ENCODE data around the gene PTCD2.

Gene PTCD2

DNA sequence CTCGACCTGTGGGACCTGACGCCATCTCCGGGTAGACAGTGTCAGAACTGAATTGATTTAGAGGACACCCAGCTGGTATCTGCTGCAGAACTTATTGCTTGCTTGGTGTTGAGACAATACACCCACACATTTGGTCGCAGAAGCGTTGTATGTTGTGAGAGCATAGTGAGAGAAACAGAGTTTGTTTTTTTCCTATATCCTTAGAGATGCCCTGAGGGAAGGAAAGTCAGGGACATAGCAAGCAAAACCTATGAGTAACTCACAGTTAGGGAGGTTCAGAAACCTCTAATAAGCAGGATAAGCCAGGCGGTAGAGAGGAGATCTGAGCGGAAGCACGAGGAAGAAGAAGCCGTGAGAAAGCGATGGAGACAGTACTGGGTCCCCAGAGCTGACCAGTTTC is 59.8 kb downstream of the PTCD2 start:
- no peak overlapping the region for H3K4me3 ChIP-seq (ENCODE audit: low read length)
- DNase-seq (ENCODE audit: low read depth) = no peak

DNA sequence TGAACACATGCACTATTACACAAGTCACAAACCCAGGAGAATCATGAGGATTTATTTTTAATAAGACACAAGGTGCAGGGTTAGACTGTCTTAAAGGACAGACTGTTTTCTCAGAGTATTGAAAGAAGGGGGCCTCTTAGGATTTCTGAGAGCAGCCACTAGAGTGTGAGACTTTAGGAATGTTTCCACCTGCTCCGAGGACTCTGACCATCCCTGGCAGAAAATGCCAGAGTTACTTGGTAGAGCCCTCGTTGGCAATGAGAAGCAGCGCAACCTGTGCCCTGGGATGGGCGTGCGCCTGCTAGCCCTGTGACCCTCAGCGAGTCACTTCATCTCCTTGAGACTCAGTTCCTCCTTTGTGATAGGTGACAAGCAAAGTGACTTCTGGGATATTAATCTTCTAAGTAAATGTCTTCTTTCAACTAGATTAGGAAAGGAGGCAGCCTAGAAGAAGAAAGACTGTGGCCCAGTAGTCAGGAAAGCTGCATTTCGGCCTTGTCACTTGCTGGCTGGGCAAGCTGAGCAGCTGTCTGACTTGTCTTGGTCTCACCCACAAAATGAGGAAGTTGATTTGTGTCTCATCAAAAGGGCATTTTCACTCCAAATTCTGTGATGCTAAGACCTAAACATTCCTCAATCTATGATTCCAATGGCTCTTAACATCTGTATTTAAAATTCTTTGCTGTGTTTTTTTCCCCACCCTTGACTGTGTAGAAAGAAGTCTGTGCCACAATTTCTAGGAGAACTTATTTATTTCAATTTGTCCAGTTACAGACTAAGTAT is 60.5 kb downstream of the PTCD2 start:
- no peak for DNase-seq (ENCODE audit: low read depth)
- TF ChIP-seq, protein P1, sequence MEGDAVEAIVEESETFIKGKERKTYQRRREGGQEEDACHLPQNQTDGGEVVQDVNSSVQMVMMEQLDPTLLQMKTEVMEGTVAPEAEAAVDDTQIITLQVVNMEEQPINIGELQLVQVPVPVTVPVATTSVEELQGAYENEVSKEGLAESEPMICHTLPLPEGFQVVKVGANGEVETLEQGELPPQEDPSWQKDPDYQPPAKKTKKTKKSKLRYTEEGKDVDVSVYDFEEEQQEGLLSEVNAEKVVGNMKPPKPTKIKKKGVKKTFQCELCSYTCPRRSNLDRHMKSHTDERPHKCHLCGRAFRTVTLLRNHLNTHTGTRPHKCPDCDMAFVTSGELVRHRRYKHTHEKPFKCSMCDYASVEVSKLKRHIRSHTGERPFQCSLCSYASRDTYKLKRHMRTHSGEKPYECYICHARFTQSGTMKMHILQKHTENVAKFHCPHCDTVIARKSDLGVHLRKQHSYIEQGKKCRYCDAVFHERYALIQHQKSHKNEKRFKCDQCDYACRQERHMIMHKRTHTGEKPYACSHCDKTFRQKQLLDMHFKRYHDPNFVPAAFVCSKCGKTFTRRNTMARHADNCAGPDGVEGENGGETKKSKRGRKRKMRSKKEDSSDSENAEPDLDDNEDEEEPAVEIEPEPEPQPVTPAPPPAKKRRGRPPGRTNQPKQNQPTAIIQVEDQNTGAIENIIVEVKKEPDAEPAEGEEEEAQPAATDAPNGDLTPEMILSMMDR (conservative IDR thresholded peaks at IDR 0.05; ENCODE audit: low read depth, low read length) = no peak
- H3K4me3 ChIP-seq (ENCODE audit: low read length) = no peak overlapping the region

More for the DNA sequence above, 59.8 kb downstream of the PTCD2 start:
- TF ChIP-seq, protein P1 (conservative IDR thresholded peaks at IDR 0.05; ENCODE audit: low read depth, low read length) = no peak

DNA sequence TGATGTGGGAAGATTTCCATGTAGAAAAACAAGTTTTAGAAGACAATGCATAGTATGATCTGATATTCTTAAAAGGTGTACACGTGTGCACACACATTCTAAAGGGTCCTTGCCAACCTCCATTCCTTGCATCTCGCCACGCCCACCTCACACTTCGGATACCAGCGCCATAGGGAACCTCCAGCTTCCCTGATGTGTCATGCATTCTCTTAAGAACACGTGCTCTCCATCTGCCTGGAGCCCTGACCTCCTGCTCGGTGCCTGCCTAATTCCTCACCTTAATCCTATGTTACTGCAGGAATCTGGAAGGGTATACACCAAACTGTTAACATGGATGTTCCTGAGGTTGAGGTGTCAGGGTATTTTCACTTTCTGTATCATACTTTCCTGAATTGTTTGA is 63.1 kb downstream of the PTCD2 start:
- DNase-seq (ENCODE audit: low read depth) = no peak
- TF ChIP-seq, protein P1 (conservative IDR thresholded peaks at IDR 0.05; ENCODE audit: low read depth, low read length) = no peak
- no peak overlapping the region for H3K4me3 ChIP-seq (ENCODE audit: low read length)

DNA sequence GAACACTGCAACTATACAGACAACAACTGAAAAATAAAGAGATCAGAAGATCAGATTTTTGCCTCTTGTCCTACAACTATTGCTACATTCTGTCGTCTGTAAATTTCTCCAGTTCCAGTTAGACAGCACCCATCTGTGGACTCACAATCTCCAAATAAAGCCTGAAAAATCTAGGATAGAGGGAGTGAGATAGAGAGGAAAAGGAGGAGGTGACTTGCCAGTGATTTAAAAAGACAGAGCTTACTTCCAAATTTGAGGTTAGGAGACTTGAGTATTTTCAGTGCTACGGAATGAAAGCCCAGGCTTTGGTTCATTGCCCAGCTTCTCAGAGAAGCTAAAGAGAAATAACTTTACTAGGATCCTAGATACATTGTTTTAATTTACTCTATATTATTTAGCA is 63.6 kb downstream of the PTCD2 start:
- DNase-seq (ENCODE audit: low read depth) = no peak
- TF ChIP-seq, protein P1 (conservative IDR thresholded peaks at IDR 0.05; ENCODE audit: low read depth, low read length) = no peak
- no peak overlapping the region for H3K4me3 ChIP-seq (ENCODE audit: low read length)

DNA sequence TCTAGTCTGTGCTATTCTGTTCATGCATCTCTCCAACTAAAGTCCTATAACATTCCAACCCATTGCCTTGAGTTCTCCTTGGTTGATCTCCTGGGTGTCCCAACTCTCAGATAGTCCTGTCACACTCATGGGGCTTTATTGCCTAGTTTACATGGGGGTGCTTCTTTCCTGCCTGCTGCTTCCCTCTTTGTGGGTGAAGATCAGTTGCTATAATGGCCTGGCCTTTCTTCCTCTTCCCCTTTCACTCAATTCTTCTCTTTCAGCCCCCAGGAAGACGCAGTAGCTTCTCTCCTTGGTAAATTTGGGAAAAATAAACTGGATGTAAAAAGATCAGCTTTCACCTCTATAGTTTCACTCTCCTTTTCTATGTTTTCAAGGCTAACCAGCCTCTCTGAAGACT is 66.5 kb downstream of the PTCD2 start:
- DNase-seq (ENCODE audit: low read depth) = no peak
- TF ChIP-seq, protein P1 (conservative IDR thresholded peaks at IDR 0.05; ENCODE audit: low read depth, low read length) = no peak
- no peak overlapping the region for H3K4me3 ChIP-seq (ENCODE audit: low read length)

DNA sequence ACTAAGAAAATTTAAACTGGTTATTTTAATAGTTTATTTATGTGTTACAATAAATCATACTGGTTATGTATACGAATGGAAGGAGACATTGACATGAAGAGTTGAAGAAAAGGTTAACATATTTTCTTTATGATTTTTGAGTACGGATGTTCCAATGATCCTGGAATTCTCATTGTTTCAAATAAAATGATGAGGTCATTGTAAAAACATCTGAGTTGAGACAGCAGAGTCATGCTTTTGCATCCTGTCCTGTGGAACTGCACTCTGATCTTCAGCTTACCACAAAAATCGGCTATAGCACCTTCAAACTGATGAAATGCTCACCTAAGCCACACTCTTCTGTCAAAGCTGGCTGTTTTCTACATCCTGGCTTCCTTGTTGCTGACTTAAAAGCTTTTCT is 67.8 kb downstream of the PTCD2 start:
- TF ChIP-seq, protein P1 (conservative IDR thresholded peaks at IDR 0.05; ENCODE audit: low read depth, low read length) = no peak
- no peak for DNase-seq (ENCODE audit: low read depth)

DNA sequence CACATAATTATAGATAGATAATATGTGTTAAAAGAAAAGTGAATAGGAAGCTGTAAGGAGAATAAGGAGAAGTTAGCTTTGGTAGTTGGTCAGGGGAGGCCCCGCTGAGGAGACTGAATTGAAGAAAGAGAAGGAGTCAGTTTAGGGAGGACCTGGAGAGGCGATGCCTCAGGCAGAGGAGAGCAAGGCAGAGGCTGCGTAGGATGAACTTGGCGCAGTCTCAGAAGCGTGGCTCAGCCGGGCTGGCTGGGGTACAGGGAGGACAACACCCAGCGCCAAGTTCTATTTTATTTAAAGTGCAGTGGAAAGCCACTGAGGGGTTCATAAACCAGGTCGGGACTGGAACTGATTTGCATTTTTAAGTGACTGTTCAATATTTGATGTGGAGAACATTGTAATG is 68.5 kb downstream of the PTCD2 start:
- DNase-seq (ENCODE audit: low read depth) = no peak
- TF ChIP-seq, protein P1 (conservative IDR thresholded peaks at IDR 0.05; ENCODE audit: low read depth, low read length) = no peak
- no peak overlapping the region for H3K4me3 ChIP-seq (ENCODE audit: low read length)

More for the DNA sequence above, 67.8 kb downstream of the PTCD2 start:
- H3K4me3 ChIP-seq (ENCODE audit: low read length) = no peak overlapping the region

Data from retinal pigment epithelial cell (primary cell).